Thyroid gland (tissue), 4 donors: ENCODE data around the gene INO80.

Source experiments
- CTCF ChIP-seq, 6 experiments: fragments of 200-600 bp in 3 of 6; fragments of 450-650 bp in 3 of 6; sonication (generic) in 3 of 6; IDR thresholded peaks; one replicate each; pipeline ENCODE4 v1.5.1; 2016 to 2019; ENCODE audit warnings: antibody characterized with exemption in 6 of 6, mild to moderate bottlenecking in 2 of 6, inconsistent platforms in 1 of 6, moderate library complexity in 1 of 6
- POLR2A ChIP-seq, 2 donors: fragments of 450-650 bp; IDR thresholded peaks; one replicate each; pipeline ENCODE4 v1.6.1; 2017; ENCODE audit warnings: antibody characterized with exemption in 2 of 2, mild to moderate bottlenecking in 2 of 2, moderate library complexity in 1 of 2

DNA sequence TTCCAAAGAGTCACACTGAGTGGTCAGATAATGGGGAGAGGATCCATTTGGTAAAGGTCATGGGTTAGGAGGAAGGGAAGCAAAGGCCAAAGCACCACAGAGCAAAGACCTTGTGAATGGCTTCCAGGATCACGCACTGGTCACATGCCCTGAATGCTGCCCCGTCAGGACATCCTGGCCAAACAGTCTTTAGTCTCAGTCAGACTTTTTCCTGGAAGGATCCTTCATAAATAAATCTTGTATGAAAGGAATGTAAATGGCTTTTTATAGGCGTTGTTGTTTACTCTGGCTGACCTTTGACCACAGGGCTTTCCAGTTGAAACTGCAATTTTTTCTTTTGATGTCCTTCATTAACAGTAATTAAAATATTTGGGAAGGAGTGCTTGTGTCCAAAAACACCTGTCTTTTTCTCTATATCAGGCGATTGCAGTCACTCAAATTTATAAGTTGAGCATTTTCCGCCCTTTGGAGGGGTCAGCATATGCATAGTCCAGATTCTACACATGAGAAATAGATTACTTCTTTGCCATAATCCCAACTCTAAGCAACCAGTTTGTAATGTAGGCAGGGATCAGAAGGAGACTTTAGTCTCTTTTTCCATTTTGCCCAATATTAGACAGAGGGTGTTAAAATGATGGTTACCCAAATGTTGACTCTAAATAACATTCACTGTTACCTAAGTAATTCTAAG lies 114.4 kb downstream of the INO80 start:
- TF ChIP-seq CTCF (IDR thresholded peaks at IDR 0.05) = no peak
- TF ChIP-seq POLR2A (IDR thresholded peaks at IDR 0.05) = no peak
